Bronchial epithelial cell (primary cell): ENCODE data around the gene SERINC5. TPM values are rescaled to one million over a fixed set of nuclear protein-coding genes. Genes with fewer than 3 reads are reported as not detected.

Experiments
- DNase-seq: peaks from one replicate; pipeline ENCODE4 v3.0.0-alpha.2; 2010; ENCODE audit warnings: low read depth
- FAIRE-seq: peaks from 2 replicates; lab custom pipeline; 2011; peaks lifted over from hg19 to GRCh38; lab: Jason Lieb, UNC
- H3K27me3 ChIP-seq: 2 replicates; pipeline ENCODE4 v1.5.1; 2011; ENCODE audit warnings: low read length; ENCODE audit not compliant: control insufficient read depth, insufficient read depth
- H3K36me3 ChIP-seq: 2 replicates; pipeline ENCODE4 v1.5.1; 2011; ENCODE audit warnings: low read length; ENCODE audit not compliant: control insufficient read depth, insufficient read depth
- H3K4me3 ChIP-seq: 2 replicates; pipeline ENCODE4 v1.5.1; 2011; ENCODE audit warnings: mild to moderate bottlenecking, low read depth, low read length, control low read depth
- total RNA-seq: library from RNA; depleted of rRNA; stranded (reverse); fragments of >200 nt; gene quantifications from 2 replicates; pipeline ENCODE4 v1.2.1, GENCODE V29; 2014
- TF ChIP-seq, protein P1 (sequence below): IDR thresholded peaks from 2 replicates; pipeline ENCODE4 v1.5.1; 2011; ENCODE audit warnings: mild to moderate bottlenecking, moderate library complexity, low read length, control low read depth, inconsistent platforms; ENCODE audit not compliant: insufficient read depth, severe bottlenecking

Gene SERINC5
- total RNA-seq, 1 donor from 2014 or later: 33.4 TPM

- no peak overlapping the region for H3K4me3 ChIP-seq
- no peaks in the 10 kb centered on the region for H3K27me3 ChIP-seq
- DNase-seq (no peak), FAIRE-seq (no peak)
- no peaks in the 10 kb centered on the region for H3K36me3 ChIP-seq
- TF ChIP-seq, protein P1, sequence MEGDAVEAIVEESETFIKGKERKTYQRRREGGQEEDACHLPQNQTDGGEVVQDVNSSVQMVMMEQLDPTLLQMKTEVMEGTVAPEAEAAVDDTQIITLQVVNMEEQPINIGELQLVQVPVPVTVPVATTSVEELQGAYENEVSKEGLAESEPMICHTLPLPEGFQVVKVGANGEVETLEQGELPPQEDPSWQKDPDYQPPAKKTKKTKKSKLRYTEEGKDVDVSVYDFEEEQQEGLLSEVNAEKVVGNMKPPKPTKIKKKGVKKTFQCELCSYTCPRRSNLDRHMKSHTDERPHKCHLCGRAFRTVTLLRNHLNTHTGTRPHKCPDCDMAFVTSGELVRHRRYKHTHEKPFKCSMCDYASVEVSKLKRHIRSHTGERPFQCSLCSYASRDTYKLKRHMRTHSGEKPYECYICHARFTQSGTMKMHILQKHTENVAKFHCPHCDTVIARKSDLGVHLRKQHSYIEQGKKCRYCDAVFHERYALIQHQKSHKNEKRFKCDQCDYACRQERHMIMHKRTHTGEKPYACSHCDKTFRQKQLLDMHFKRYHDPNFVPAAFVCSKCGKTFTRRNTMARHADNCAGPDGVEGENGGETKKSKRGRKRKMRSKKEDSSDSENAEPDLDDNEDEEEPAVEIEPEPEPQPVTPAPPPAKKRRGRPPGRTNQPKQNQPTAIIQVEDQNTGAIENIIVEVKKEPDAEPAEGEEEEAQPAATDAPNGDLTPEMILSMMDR: no peak
Observed at GRCh38 chr5:80127116-80127552, 128.7 kb downstream of the SERINC5 start.

DNA sequence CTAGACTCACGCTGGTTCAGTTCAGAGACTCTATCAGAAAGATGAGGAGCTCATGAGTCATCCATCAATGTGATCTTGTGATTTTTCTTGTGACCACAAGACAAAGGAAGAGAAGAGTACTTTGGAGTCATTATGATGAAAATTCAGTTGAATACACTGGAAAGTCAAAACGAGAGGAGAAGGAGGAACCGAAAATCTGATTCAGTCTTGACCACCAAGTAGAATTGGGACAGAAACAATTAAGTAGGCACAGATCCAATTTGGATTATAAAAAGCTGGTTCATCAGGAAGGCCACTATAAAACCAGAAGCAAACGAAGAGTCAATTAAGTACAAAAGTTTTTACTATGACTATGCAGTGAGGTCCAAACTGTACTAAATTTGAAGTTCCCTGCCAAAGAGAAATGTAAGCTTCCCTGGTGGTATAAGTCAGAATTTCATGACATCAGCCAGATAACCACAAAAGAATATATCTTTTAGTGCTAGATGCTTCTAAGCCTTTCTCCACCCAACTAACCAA is 129.8 kb downstream of the SERINC5 start:
- Histone ChIP-seq H3K36me3 (no peaks in the 10 kb centered on the region), H3K4me3 (no peak overlapping the region), H3K27me3 (no peaks in the 10 kb centered on the region)
- FAIRE-seq (no peak), DNase-seq (peak; percentile 58)
- TF ChIP-seq, protein P1: no peak

DNA sequence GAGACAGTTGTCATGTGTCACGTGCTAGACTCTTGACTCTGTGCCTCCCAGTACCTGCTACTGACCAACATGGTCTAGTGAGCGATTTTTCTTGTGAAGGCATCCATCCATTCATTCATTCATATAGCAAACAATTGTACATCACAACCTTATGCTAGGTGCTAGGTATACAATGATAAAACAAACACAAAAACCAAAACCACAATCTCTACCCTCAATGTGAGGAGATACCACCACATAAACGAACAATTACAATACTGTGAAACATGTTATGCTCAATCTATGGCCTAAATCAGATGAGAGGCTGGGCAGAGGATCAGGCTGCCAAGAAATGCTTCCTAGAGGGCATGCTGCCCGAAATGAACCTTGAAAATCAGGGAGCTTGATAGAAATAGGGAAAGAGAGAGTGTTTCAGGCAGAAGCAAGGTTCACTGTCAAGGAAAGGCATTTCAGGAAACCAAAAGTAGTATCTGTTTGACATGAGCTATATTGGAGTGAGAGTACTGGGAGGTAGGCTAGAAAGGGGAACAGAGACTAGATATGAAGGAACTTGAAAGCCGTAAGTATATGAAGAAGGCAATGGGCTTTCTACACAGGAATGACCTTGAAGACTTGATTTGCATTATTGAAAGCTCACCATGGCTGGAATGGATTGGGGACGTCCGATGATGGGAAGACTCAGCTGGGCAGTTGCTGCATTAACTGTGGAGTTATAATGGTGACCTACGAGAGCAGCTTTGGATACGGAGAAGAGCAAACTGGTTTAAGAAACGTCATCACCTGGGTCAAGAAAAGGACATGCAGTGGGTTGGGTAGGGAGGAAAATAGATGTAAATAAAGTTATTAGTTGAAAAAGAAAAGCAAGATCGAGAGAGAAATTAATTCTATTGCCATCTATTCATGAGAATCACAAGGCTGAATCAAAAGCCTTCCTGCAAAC is 130.6 kb downstream of the SERINC5 start:
- FAIRE-seq: peak; percentile 55
- H3K4me3 ChIP-seq: no peak overlapping the region
- TF ChIP-seq, protein P1: no peak
- DNase-seq: no peak
- H3K27me3 ChIP-seq: no peaks in the 10 kb centered on the region
- H3K36me3 ChIP-seq: no peaks in the 10 kb centered on the region

DNA sequence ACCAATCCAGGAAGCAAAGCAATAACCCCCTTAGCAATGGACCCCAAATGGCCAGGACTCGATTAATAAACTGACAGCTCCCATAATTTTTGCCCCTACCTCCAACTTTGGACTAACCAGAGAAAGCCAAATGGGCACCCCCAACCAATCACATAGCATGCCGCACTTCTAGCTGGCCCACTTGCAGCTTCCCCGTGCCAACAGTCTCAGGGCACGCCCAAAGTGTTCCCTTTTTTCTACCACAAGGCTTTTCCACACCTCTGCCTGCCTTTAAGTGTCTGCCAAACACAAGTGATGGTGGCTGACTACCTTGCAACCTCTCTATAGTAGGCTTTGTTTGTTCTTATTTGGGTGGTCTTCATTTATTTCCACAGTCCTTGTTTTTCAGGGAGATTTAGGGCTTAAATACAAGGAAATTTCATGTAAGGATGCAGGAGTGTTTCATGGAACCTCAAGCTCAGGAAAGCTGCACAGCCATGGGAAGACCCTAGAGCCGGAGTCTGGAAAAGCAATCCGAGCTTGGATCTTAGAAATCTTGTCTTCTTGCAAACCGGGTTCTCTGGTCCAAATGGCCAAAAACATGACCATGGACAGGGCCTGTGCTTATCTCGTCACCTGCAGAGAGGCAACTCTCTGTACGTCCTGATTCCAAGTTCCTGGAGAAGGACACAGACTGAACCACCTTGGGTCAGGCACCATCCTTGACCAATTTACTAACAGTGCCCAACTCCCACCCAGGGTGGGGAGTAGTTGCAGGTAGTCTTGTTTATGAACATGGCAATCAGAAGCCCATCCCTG is 131.5 kb downstream of the SERINC5 start:
- FAIRE-seq: peak; percentile 72
- H3K4me3 ChIP-seq: no peak overlapping the region
- TF ChIP-seq, protein P1: no peak
- no peaks in the 10 kb centered on the region for H3K36me3 ChIP-seq
- DNase-seq: no peak
- H3K27me3 ChIP-seq: no peaks in the 10 kb centered on the region

- H3K36me3 ChIP-seq: no peaks in the 10 kb centered on the region
- DNase-seq (no peak), FAIRE-seq (no peak)
- TF ChIP-seq, protein P1: no peak
- no peak overlapping the region for H3K4me3 ChIP-seq
- H3K27me3 ChIP-seq: no peaks in the 10 kb centered on the region
Observed at GRCh38 chr5:80122579-80122978, 133.3 kb downstream of the SERINC5 start.
